GM23338 (cell line): Measurements from ENCODE around the gene LENG9. TPM values are rescaled to one million over a fixed set of nuclear protein-coding genes. Genes with fewer than 3 reads are reported as not detected.

Experiments used
- CREB1 ChIP-seq: fragments of 250-450 bp; sonication (Bioruptor Pico); IDR thresholded peaks from 2 replicates; pipeline ENCODE4 v1.5.0; 2020; ENCODE audit warnings: low read depth, mild to moderate bottlenecking, moderate library complexity
- EZH2phosphoT487 ChIP-seq: fragments of 200-600 bp; sonication (generic); IDR thresholded peaks from one replicate; pipeline ENCODE4 v1.8.1; 2018; ENCODE audit warnings: antibody characterized with exemption; ENCODE audit not compliant: unreplicated experiment
- NANOG ChIP-seq: IDR thresholded peaks from 2 replicates; pipeline ENCODE4 v1.6.1; 2016; ENCODE audit warnings: antibody characterized with exemption, borderline replicate concordance
- POLR2AphosphoS5 ChIP-seq: IDR thresholded peaks from 2 replicates; pipeline ENCODE4 v1.6.1; 2016; ENCODE audit warnings: antibody characterized with exemption, low read depth
- REST ChIP-seq: IDR thresholded peaks from one replicate; pipeline ENCODE4 v1.6.1; 2018; ENCODE audit warnings: antibody characterized with exemption; ENCODE audit not compliant: unreplicated experiment
- ZNF331 ChIP-seq: fragments of 250-450 bp; sonication (Bioruptor Pico); IDR thresholded peaks from 2 replicates; pipeline ENCODE4 v1.5.0; 2020; ENCODE audit warnings: low read depth, mild to moderate bottlenecking, moderate library complexity
- polyA plus RNA-seq: library from polyadenylated mRNA; unstranded; fragments of >200 nt; fragmentation: Nextera tagmentation; extraction: Ambion mirVana; gene quantifications from 2 replicates; pipeline ENCODE4 v1.2.1, GENCODE V29; 2016
- total RNA-seq: library from RNA; depleted of rRNA; stranded (reverse); fragments of >200 nt; shearing (Covaris generic); gene quantifications from 2 replicates; pipeline ENCODE4 v1.2.3, GENCODE V29; 2014
- TF ChIP-seq, protein P1 (sequence below): fragments of 250-450 bp; sonication (Bioruptor Pico); IDR thresholded peaks from 2 replicates; pipeline ENCODE4 v1.5.0; 2020; ENCODE audit warnings: mild to moderate bottlenecking, moderate library complexity

Gene LENG9
- total and polyA plus RNA-seq, 2 experiments from 2014 or later, result 0.26 to 6.4 TPM

- TF ChIP-seq, protein P1, sequence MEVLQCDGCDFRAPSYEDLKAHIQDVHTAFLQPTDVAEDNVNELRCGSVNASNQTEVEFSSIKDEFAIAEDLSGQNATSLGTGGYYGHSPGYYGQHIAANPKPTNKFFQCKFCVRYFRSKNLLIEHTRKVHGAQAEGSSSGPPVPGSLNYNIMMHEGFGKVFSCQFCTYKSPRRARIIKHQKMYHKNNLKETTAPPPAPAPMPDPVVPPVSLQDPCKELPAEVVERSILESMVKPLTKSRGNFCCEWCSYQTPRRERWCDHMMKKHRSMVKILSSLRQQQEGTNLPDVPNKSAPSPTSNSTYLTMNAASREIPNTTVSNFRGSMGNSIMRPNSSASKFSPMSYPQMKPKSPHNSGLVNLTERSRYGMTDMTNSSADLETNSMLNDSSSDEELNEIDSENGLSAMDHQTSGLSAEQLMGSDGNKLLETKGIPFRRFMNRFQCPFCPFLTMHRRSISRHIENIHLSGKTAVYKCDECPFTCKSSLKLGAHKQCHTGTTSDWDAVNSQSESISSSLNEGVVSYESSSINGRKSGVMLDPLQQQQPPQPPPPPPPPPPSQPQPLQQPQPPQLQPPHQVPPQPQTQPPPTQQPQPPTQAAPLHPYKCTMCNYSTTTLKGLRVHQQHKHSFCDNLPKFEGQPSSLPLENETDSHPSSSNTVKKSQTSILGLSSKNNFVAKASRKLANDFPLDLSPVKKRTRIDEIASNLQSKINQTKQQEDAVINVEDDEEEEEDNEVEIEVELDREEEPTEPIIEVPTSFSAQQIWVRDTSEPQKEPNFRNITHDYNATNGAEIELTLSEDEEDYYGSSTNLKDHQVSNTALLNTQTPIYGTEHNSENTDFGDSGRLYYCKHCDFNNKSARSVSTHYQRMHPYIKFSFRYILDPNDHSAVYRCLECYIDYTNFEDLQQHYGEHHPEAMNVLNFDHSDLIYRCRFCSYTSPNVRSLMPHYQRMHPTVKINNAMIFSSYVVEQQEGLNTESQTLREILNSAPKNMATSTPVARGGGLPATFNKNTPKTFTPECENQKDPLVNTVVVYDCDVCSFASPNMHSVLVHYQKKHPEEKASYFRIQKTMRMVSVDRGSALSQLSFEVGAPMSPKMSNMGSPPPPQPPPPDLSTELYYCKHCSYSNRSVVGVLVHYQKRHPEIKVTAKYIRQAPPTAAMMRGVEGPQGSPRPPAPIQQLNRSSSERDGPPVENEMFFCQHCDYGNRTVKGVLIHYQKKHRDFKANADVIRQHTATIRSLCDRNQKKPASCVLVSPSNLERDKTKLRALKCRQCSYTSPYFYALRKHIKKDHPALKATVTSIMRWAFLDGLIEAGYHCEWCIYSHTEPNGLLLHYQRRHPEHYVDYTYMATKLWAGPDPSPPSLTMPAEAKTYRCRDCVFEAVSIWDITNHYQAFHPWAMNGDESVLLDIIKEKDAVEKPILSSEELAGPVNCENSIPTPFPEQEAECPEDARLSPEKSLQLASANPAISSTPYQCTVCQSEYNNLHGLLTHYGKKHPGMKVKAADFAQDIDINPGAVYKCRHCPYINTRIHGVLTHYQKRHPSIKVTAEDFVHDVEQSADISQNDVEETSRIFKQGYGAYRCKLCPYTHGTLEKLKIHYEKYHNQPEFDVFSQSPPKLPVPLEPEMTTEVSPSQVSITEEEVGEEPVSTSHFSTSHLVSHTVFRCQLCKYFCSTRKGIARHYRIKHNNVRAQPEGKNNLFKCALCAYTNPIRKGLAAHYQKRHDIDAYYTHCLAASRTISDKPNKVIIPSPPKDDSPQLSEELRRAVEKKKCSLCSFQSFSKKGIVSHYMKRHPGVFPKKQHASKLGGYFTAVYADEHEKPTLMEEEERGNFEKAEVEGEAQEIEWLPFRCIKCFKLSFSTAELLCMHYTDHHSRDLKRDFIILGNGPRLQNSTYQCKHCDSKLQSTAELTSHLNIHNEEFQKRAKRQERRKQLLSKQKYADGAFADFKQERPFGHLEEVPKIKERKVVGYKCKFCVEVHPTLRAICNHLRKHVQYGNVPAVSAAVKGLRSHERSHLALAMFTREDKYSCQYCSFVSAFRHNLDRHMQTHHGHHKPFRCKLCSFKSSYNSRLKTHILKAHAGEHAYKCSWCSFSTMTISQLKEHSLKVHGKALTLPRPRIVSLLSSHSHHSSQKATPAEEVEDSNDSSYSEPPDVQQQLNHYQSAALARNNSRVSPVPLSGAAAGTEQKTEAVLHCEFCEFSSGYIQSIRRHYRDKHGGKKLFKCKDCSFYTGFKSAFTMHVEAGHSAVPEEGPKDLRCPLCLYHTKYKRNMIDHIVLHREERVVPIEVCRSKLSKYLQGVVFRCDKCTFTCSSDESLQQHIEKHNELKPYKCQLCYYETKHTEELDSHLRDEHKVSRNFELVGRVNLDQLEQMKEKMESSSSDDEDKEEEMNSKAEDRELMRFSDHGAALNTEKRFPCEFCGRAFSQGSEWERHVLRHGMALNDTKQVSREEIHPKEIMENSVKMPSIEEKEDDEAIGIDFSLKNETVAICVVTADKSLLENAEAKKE (CRISPR knock-in tag), result no peak
- no peak for TF ChIP-seq REST
- no peak for TF ChIP-seq ZNF331 (CRISPR knock-in tag)
- TF ChIP-seq CREB1 (CRISPR knock-in tag), result no peak
- no peak for TF ChIP-seq POLR2AphosphoS5
- TF ChIP-seq EZH2phosphoT487, result no peak
- TF ChIP-seq NANOG, result no peak
Measured at GRCh38 chr19:54414156-54414555, 49.4 kb downstream of the LENG9 start (continued).
